ENCODE data around the gene STK16. TPM values are rescaled to one million over a fixed set of nuclear protein-coding genes. Genes with fewer than 3 reads are reported as not detected.
A peak's percentile ranks its signal among the peaks of the same experiment; 100 is the strongest.

STK16 gene
- total and polyA plus RNA-seq, 2 of the 13 experiments (the other 11 are each of a cell fraction or from before 2014, with no cell fraction given), result 28.0 to 50.9 TPM

- TF ChIP-seq ATF4 (CRISPR knock-in tag; IDR thresholded peaks at IDR 0.05), result 0 out of 4 replicates have a peak, but pooled peaks of 1 of the 2 experiments have one; percentile 63
- TF ChIP-seq ZFP82 (CRISPR knock-in tag; IDR thresholded peaks at IDR 0.05; ENCODE audit: borderline replicate concordance), result no peak
- TF ChIP-seq SALL2 (CRISPR knock-in tag; IDR thresholded peaks at IDR 0.05), result peak; percentile 95
- 0 out of 2 replicates have a peak, but pooled peaks have one; percentile 38 for TF ChIP-seq XBP1 (CRISPR knock-in tag; IDR thresholded peaks at IDR 0.05)
- TF ChIP-seq NRL (CRISPR knock-in tag; IDR thresholded peaks at IDR 0.05; ENCODE audit: borderline replicate concordance), result peak; percentile 96
- TF ChIP-seq BRF2 (CRISPR knock-in tag; IDR thresholded peaks at IDR 0.05), result no peak
- TF ChIP-seq ZNF124 (CRISPR knock-in tag; IDR thresholded peaks at IDR 0.05), result peak; percentile 72; the same call in 1 of the 2 replicates
- TF ChIP-seq JUND (CRISPR knock-in tag; IDR thresholded peaks at IDR 0.05), result 0 out of 2 replicates have a peak, but pooled peaks have one; percentile 35
- no peak for TF ChIP-seq ZNF333 (CRISPR knock-in tag; IDR thresholded peaks at IDR 0.05; ENCODE audit: borderline replicate concordance)
- TF ChIP-seq POLR2AphosphoS5 (IDR thresholded peaks at IDR 0.05; ENCODE audit: low read depth, low read length), result peak; percentile 60; the same call in 1 of the 2 replicates
- peak; percentile 76; the same call in 1 of the 2 replicates for TF ChIP-seq MLX (CRISPR knock-in tag; IDR thresholded peaks at IDR 0.05)
- TF ChIP-seq FOSL1 (CRISPR knock-in tag; IDR thresholded peaks at IDR 0.05; ENCODE audit: borderline replicate concordance), result no peak; the same call in 1 of the 2 replicates
- peak; percentile 52 to 79; a peak in 3 of 4 replicates for TF ChIP-seq POLR2A (IDR thresholded peaks at IDR 0.05; ENCODE audit: insufficient read depth in 1 of 2, low read depth in 2 of 2, low read length in 2 of 2)
- no peak for TF ChIP-seq AKAP8 (CRISPR knock-in tag; IDR thresholded peaks at IDR 0.05)
- peak; percentile 51; the same call in 1 of the 2 replicates for TF ChIP-seq TFE3 (CRISPR knock-in tag; IDR thresholded peaks at IDR 0.05)
- TF ChIP-seq ATF3 (CRISPR knock-in tag; IDR thresholded peaks at IDR 0.05), result peak; percentile 77
- no peak for TF ChIP-seq ZNF484 (CRISPR knock-in tag; IDR thresholded peaks at IDR 0.05; ENCODE audit: borderline replicate concordance, low read depth)
- TF ChIP-seq ARID4A (CRISPR knock-in tag; IDR thresholded peaks at IDR 0.05; ENCODE audit: borderline replicate concordance), result peak; percentile 91; the same call in 1 of the 2 replicates
- peak; percentile 66; the same call in 1 of the 2 replicates for TF ChIP-seq MTA1 (CRISPR knock-in tag; IDR thresholded peaks at IDR 0.05; ENCODE audit: borderline replicate concordance)
- TF ChIP-seq ZNF329 (CRISPR knock-in tag; IDR thresholded peaks at IDR 0.05; ENCODE audit: low read depth), result peak; percentile 51; the same call in 1 of the 2 replicates
Observed at GRCh38 chr2:219279151-219279915, 34.1 kb downstream of the STK16 start, which contains the start of gene DNAJB2 (continued).
